GM08714 (cell line): Measurements from ENCODE around the gene TAS2R46.
"Not testable (repeated sequence)": the region's sequence is repeated elsewhere in the genome, so short reads cannot be mapped to it uniquely, and the experiment has no call there.

Source experiments
- H3K4me3 ChIP-seq: fragments of 200-500 bp; sonication (Bioruptor generic); 2 replicates; pipeline ENCODE4 v1.5.1; 2014; ENCODE audit warnings: mild to moderate bottlenecking, low read length, inconsistent platforms
- ZNF274 ChIP-seq: IDR thresholded peaks from 2 replicates; pipeline ENCODE4 v1.6.1; 2012; ENCODE audit warnings: mild to moderate bottlenecking, low read depth, low read length

TAS2R46 gene

GRCh38 chr12:11062194-11062593, at the start of gene TAS2R46:
Gene TAS2R46 (minus strand): TSS chr12:11062294. CDS start chr12:11062294, 0 bp downstream.
- not testable (repeated sequence) for H3K4me3 ChIP-seq

GRCh38 chr12:11111213-11111612, 49.1 kb upstream of the TAS2R46 start:
- not testable (repeated sequence) for H3K4me3 ChIP-seq

GRCh38 chr12:11108862-11109261, 46.8 kb upstream of the TAS2R46 start:
- H3K4me3 ChIP-seq = no peak overlapping the region
- no peak for TF ChIP-seq ZNF274

GRCh38 chr12:11107719-11108118, 45.6 kb upstream of the TAS2R46 start:
- no peak overlapping the region for H3K4me3 ChIP-seq
- no peak for TF ChIP-seq ZNF274

- no peak for TF ChIP-seq ZNF274
- H3K4me3 ChIP-seq = no peak overlapping the region
Observed at GRCh38 chr12:11106288-11106687, 44.2 kb upstream of the TAS2R46 start.

- no peak for TF ChIP-seq ZNF274
- H3K4me3 ChIP-seq = no peak overlapping the region
Observed at GRCh38 chr12:11105546-11105945, 43.5 kb upstream of the TAS2R46 start.

GRCh38 chr12:11094910-11095309, 32.8 kb upstream of the TAS2R46 start:
- not testable (repeated sequence) for H3K4me3 ChIP-seq

- no peak for TF ChIP-seq ZNF274
- no peak within 1 kb of the TSS for H3K4me3 ChIP-seq
Observed at GRCh38 chr12:11092128-11092527, 30.0 kb upstream of the TAS2R46 start, which contains the start of gene TAS2R43. Gene TAS2R43 (minus strand): TSS chr12:11092313. CDS start chr12:11092229, 84 bp downstream.

GRCh38 chr12:11089246-11089645, 27.2 kb upstream of the TAS2R46 start:
- no peak overlapping the region for H3K4me3 ChIP-seq
- TF ChIP-seq ZNF274 = no peak

- H3K4me3 ChIP-seq = no peak overlapping the region
- no peak for TF ChIP-seq ZNF274
Observed at GRCh38 chr12:11085419-11085818, 23.3 kb upstream of the TAS2R46 start.

GRCh38 chr12:11081987-11082386, 19.9 kb upstream of the TAS2R46 start:
- H3K4me3 ChIP-seq = no peak overlapping the region

GRCh38 chr12:11078246-11078645, 16.2 kb upstream of the TAS2R46 start:
- TF ChIP-seq ZNF274 = no peak
- no peak overlapping the region for H3K4me3 ChIP-seq

More at GRCh38 chr12:11081987-11082386, 19.9 kb upstream of the TAS2R46 start:
- TF ChIP-seq ZNF274 = no peak

GRCh38 chr12:11075642-11076041, 13.5 kb upstream of the TAS2R46 start:
- H3K4me3 ChIP-seq = no peak overlapping the region
- no peak for TF ChIP-seq ZNF274

- no peak for TF ChIP-seq ZNF274
- no peak overlapping the region for H3K4me3 ChIP-seq
Observed at GRCh38 chr12:11071414-11071813, 9.3 kb upstream of the TAS2R46 start.

GRCh38 chr12:11070999-11071398, 8.9 kb upstream of the TAS2R46 start:
- TF ChIP-seq ZNF274 = no peak
- H3K4me3 ChIP-seq = no peak overlapping the region

- no peak for TF ChIP-seq ZNF274
Observed at GRCh38 chr12:11069854-11070365, 7.8 kb upstream of the TAS2R46 start.

GRCh38 chr12:11067514-11067913, 5.4 kb upstream of the TAS2R46 start:
- no peak for TF ChIP-seq ZNF274
- H3K4me3 ChIP-seq = no peak overlapping the region

More at GRCh38 chr12:11069854-11070365, 7.8 kb upstream of the TAS2R46 start:
- no peak overlapping the region for H3K4me3 ChIP-seq
